Hepatocyte (in vitro differentiated cells): ENCODE data around the gene FRRS1. TPM values are rescaled to one million over a fixed set of nuclear protein-coding genes. Genes with fewer than 3 reads are reported as not detected.

Experiments used
- DNase-seq: peaks from one replicate; pipeline ENCODE4 v3.0.0-alpha.2; 2016; ENCODE audit warnings: low spot score
- H2AFZ ChIP-seq: fragments of 200-600 bp; sonication (generic); 2 replicates; pipeline ENCODE4 v1.6.0; 2016; ENCODE audit warnings: antibody characterized with exemption, mild to moderate bottlenecking
- H3K27ac ChIP-seq: fragments of 200-600 bp; sonication (generic); 2 replicates; pipeline ENCODE4 v1.5.1; 2016; ENCODE audit warnings: mild to moderate bottlenecking
- H3K27me3 ChIP-seq: fragments of 200-600 bp; sonication (generic); 2 replicates; pipeline ENCODE4 v1.6.1; 2016
- H3K36me3 ChIP-seq: fragments of 200-600 bp; sonication (generic); replicated peaks from 2 replicates; pipeline ENCODE4 v1.5.1; 2016; ENCODE audit warnings: low read depth; ENCODE audit not compliant: insufficient read depth
- H3K4me1 ChIP-seq: fragments of 200-600 bp; sonication (generic); 2 replicates; pipeline ENCODE4 v1.5.1; 2016; ENCODE audit warnings: mild to moderate bottlenecking, moderate library complexity; ENCODE audit not compliant: insufficient read depth
- H3K4me2 ChIP-seq: fragments of 200-600 bp; sonication (generic); 2 replicates; pipeline ENCODE4 v1.6.0; 2016
- H3K4me3 ChIP-seq: fragments of 200-600 bp; sonication (generic); 2 replicates; pipeline ENCODE4 v1.5.1; 2016; ENCODE audit warnings: mild to moderate bottlenecking
- H3K79me2 ChIP-seq: fragments of 200-600 bp; sonication (generic); 2 replicates; pipeline ENCODE4 v1.6.0; 2017; ENCODE audit warnings: mild to moderate bottlenecking
- H3K9me2 ChIP-seq: fragments of 200-600 bp; sonication (generic); replicated peaks from 2 replicates; pipeline ENCODE4 v1.6.0; 2017; ENCODE audit warnings: mild to moderate bottlenecking; ENCODE audit not compliant: insufficient read depth
- H3K9me3 ChIP-seq: fragments of 200-600 bp; sonication (generic); 2 replicates; pipeline ENCODE4 v1.5.1; 2016; ENCODE audit warnings: low read depth, mild to moderate bottlenecking
- H4K20me1 ChIP-seq: fragments of 200-600 bp; sonication (generic); 2 replicates; pipeline ENCODE4 v1.6.0; 2016; ENCODE audit warnings: mild to moderate bottlenecking; ENCODE audit not compliant: insufficient read depth, poor library complexity, severe bottlenecking
- CTCF ChIP-seq: fragments of 200-600 bp; sonication (generic); IDR thresholded peaks from 2 replicates; pipeline ENCODE4 v1.5.1; 2016; ENCODE audit warnings: antibody characterized with exemption, mild to moderate bottlenecking; ENCODE audit not compliant: poor library complexity
- EZH2 ChIP-seq: fragments of 200-600 bp; sonication (generic); IDR thresholded peaks from 2 replicates; pipeline ENCODE4 v1.6.1; 2016; ENCODE audit warnings: antibody characterized with exemption, mild to moderate bottlenecking, borderline replicate concordance
- EZH2phosphoT487 ChIP-seq: fragments of 200-600 bp; sonication (generic); IDR thresholded peaks from one replicate; pipeline ENCODE4 v1.6.1; 2018; ENCODE audit warnings: antibody characterized with exemption, mild to moderate bottlenecking, low read depth, moderate library complexity; ENCODE audit not compliant: unreplicated experiment, severe bottlenecking
- WGBS: methylation state at CpG from one replicate; pipeline ENCODE4 v1.1.6; 2016; ENCODE audit warnings: low lambda C conversion rate; ENCODE audit errors: missing lambda C conversion rate; 5-methylcytosine and 5-hydroxymethylcytosine counted together
- polyA plus RNA-seq: library from polyadenylated mRNA; unstranded; fragments of >200 nt; fragmentation: Nextera tagmentation; extraction: Ambion mirVana; gene quantifications from 2 replicates; pipeline ENCODE4 v1.2.1, GENCODE V29; 2016
- total RNA-seq: library from RNA; depleted of rRNA; stranded (reverse); fragments of >200 nt; gene quantifications from 2 replicates; pipeline ENCODE4 v1.2.3, GENCODE V29; 2014

FRRS1 gene
- total and polyA plus RNA-seq, 2 experiments from 2014 or later, result 1.5 to 26.8 TPM

GRCh38 chr1:99675292-99675691 lies 91.1 kb downstream of the FRRS1 start:
- H3K79me2 ChIP-seq, result no peaks in the 10 kb centered on the region
- H3K4me1 ChIP-seq, result peaks cover 4% of the 10 kb centered on the region
- TF ChIP-seq CTCF (no peak), EZH2phosphoT487 (no peak), EZH2 (no peak)
- no peak overlapping the region for H2AFZ ChIP-seq
- no peaks in the 10 kb centered on the region for H3K9me2 ChIP-seq
- H3K27ac ChIP-seq, result no peak overlapping the region
- no peaks in the 10 kb centered on the region for H3K9me3 ChIP-seq
- no peaks in the 10 kb centered on the region for H3K36me3 ChIP-seq
- no peak overlapping the region for H3K4me3 ChIP-seq
- no peak for DNase-seq
- H3K4me2 ChIP-seq, result no peak overlapping the region
- no peaks in the 10 kb centered on the region for H3K27me3 ChIP-seq
- H4K20me1 ChIP-seq, result no peaks in the 10 kb centered on the region

- H4K20me1 ChIP-seq, result no peaks in the 10 kb centered on the region
- no peak for TF ChIP-seq EZH2
- TF ChIP-seq EZH2phosphoT487, result no peak
- TF ChIP-seq CTCF, result no peak
- no peaks in the 10 kb centered on the region for H3K9me3 ChIP-seq
- 73% methylated on average over 6 of the region's 6 CpGs for WGBS
- H2AFZ ChIP-seq, result no peak overlapping the region
- DNase-seq, result no peak
- H3K27me3 ChIP-seq, result no peaks in the 10 kb centered on the region
- H3K4me3 ChIP-seq, result no peak overlapping the region
- no peaks in the 10 kb centered on the region for H3K79me2 ChIP-seq
- H3K9me2 ChIP-seq, result no peaks in the 10 kb centered on the region
- H3K27ac ChIP-seq, result no peak overlapping the region
- no peak overlapping the region for H3K4me2 ChIP-seq
- H3K36me3 ChIP-seq, result no peaks in the 10 kb centered on the region
- H3K4me1 ChIP-seq, result peaks cover 4% of the 10 kb centered on the region
These were observed 92.0 kb downstream of the FRRS1 start for GRCh38 chr1:99674115-99675064.

GRCh38 chr1:99673315-99673714 lies 93.1 kb downstream of the FRRS1 start:
- 84% methylated on average over 5 of the region's 5 CpGs for WGBS
- no peaks in the 10 kb centered on the region for H3K9me3 ChIP-seq
- TF ChIP-seq EZH2 (no peak), EZH2phosphoT487 (no peak), CTCF (no peak)

More at GRCh38 chr1:99673315-99673714, 93.1 kb downstream of the FRRS1 start:
- Histone ChIP-seq H3K79me2 (no peaks in the 10 kb centered on the region), H3K4me3 (no peak overlapping the region), H3K27ac (no peak overlapping the region), H4K20me1 (no peaks in the 10 kb centered on the region), H3K4me2 (no peak overlapping the region), H3K9me2 (no peaks in the 10 kb centered on the region), H3K4me1 (peaks cover 4% of the 10 kb centered on the region), H2AFZ (no peak overlapping the region), H3K36me3 (no peaks in the 10 kb centered on the region), H3K27me3 (no peaks in the 10 kb centered on the region)
- DNase-seq, result no peak
